Ramos (cell line): Measurements from ENCODE around the gene SMYD2.
"Not testable (repeated sequence)": the region's sequence is repeated elsewhere in the genome, so short reads cannot be mapped to it uniquely, and the experiment has no call there.

Source experiments
- in situ Hi-C: fragments of 300-500 bp; cut with MboI; formaldehyde crosslinking; loops from one replicate; pipeline ENCODE4 v1.14.3; 2022; ENCODE audit warnings: low sequenced_read_pairs; ENCODE audit not compliant: unreplicated experiment

Gene SMYD2

GRCh38 chr1:214271174-214271858 is 9.6 kb upstream of the SMYD2 start:
- in situ Hi-C loops, result no loop called here

GRCh38 chr1:214271995-214272731 is 8.8 kb upstream of the SMYD2 start:
- in situ Hi-C loops, result no loop called here

GRCh38 chr1:214272964-214273533 is 7.9 kb upstream of the SMYD2 start:
- in situ Hi-C loops, result no loop called here

GRCh38 chr1:214275700-214276099 is 5.3 kb upstream of the SMYD2 start:
- in situ Hi-C loops, result not testable (repeated sequence)

- in situ Hi-C loops, result no loop called here
These were observed 4.2 kb upstream of the SMYD2 start for GRCh38 chr1:214276786-214277185.

- in situ Hi-C loops, result no loop called here
These were observed 3.0 kb upstream of the SMYD2 start for GRCh38 chr1:214277704-214278635.

GRCh38 chr1:214280386-214281020 is 456 bp upstream of the SMYD2 start:
- in situ Hi-C loops, result no loop called here

GRCh38 chr1:214281720-214282629 is 1.0 kb downstream of the SMYD2 start:
- in situ Hi-C loops, result no loop called here

- in situ Hi-C loops, result no loop called here
These were observed 1.8 kb downstream of the SMYD2 start for GRCh38 chr1:214282630-214283242.

GRCh38 chr1:214285610-214286440 is 4.9 kb downstream of the SMYD2 start:
- in situ Hi-C loops, result no loop called here

GRCh38 chr1:214287884-214288283 is 6.9 kb downstream of the SMYD2 start:
- in situ Hi-C loops, result no loop called here

- in situ Hi-C loops, result no loop called here
These were observed 8.8 kb downstream of the SMYD2 start for GRCh38 chr1:214289574-214290272.

- in situ Hi-C loops, result no loop called here
These were observed 9.6 kb downstream of the SMYD2 start for GRCh38 chr1:214290424-214291037.

GRCh38 chr1:214292322-214292721 is 11.4 kb downstream of the SMYD2 start:
- in situ Hi-C loops, result no loop called here

GRCh38 chr1:214295934-214296333 is 15.0 kb downstream of the SMYD2 start:
- in situ Hi-C loops, result no loop called here

- in situ Hi-C loops, result no loop called here
These were observed 16.1 kb downstream of the SMYD2 start for GRCh38 chr1:214296860-214297745.
